Ishikawa (cell line): ENCODE measurements around the gene BDKRB2.

Source experiments
- EGR1 ChIP-seq: IDR thresholded peaks from 2 replicates; pipeline ENCODE4 v1.6.1; 2012
- FOXM1 ChIP-seq: IDR thresholded peaks from 2 replicates; pipeline ENCODE4 v1.6.1; 2012; ENCODE audit warnings: low read depth, borderline replicate concordance
- TAF1 ChIP-seq: IDR thresholded peaks from 2 replicates; pipeline ENCODE4 v1.6.1; 2012; ENCODE audit warnings: low read depth, mild to moderate bottlenecking
- TF ChIP-seq, protein P1 (sequence below): IDR thresholded peaks from 2 replicates; pipeline ENCODE4 v1.6.1; 2012; ENCODE audit warnings: low read depth, mild to moderate bottlenecking
- TF ChIP-seq, protein P2 (sequence below): IDR thresholded peaks from 2 replicates; pipeline ENCODE4 v1.6.1; 2012

DNA sequence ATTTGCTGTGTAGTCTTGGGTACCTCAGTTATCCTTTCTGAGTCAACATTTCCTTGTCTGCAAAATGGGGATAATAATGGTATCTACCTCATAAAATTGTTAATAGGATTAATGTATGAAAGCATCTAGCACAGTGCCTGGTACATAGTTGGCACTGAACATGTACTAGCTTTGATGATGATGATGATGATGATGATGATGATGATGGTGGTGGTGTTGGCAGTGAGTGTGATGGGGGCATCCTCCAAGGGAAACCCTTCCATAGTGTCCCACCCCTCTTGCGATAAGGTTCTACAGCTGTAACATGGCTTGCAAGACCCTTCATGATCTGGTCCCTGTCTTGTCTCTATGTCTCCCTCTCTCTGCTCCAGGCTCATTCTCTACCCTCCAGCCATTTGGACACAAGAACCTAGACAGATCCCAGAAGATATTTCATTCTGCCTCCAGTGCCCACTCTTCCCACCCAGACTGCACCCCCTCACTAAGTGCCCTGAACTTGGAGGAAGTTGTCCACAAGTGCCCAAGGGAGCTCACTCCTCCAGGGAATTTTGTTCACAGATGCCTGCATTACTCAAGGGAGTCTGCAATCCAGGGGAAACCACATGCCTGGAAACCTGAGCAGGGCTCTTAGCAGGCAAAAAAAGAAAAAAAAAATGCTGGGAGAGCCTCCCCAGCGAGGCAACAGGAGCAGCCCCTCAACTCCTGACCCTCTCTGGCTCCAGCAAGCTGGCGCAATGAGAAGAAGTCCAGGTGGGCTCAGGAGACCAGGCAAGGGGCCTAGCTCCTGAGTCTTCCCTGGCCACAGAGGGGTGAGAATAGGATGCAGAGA lies 41.3 kb downstream of the BDKRB2 start:
- no peak for TF ChIP-seq EGR1
- TF ChIP-seq TAF1, result no peak
- TF ChIP-seq, protein P1, sequence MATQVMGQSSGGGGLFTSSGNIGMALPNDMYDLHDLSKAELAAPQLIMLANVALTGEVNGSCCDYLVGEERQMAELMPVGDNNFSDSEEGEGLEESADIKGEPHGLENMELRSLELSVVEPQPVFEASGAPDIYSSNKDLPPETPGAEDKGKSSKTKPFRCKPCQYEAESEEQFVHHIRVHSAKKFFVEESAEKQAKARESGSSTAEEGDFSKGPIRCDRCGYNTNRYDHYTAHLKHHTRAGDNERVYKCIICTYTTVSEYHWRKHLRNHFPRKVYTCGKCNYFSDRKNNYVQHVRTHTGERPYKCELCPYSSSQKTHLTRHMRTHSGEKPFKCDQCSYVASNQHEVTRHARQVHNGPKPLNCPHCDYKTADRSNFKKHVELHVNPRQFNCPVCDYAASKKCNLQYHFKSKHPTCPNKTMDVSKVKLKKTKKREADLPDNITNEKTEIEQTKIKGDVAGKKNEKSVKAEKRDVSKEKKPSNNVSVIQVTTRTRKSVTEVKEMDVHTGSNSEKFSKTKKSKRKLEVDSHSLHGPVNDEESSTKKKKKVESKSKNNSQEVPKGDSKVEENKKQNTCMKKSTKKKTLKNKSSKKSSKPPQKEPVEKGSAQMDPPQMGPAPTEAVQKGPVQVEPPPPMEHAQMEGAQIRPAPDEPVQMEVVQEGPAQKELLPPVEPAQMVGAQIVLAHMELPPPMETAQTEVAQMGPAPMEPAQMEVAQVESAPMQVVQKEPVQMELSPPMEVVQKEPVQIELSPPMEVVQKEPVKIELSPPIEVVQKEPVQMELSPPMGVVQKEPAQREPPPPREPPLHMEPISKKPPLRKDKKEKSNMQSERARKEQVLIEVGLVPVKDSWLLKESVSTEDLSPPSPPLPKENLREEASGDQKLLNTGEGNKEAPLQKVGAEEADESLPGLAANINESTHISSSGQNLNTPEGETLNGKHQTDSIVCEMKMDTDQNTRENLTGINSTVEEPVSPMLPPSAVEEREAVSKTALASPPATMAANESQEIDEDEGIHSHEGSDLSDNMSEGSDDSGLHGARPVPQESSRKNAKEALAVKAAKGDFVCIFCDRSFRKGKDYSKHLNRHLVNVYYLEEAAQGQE, result no peak
- TF ChIP-seq, protein P2, sequence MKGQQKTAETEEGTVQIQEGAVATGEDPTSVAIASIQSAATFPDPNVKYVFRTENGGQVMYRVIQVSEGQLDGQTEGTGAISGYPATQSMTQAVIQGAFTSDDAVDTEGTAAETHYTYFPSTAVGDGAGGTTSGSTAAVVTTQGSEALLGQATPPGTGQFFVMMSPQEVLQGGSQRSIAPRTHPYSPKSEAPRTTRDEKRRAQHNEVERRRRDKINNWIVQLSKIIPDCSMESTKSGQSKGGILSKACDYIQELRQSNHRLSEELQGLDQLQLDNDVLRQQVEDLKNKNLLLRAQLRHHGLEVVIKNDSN, result no peak
- TF ChIP-seq FOXM1, result no peak
